ENCODE measurements around the gene CYS1. TPM values are rescaled to one million over a fixed set of nuclear protein-coding genes. Genes with fewer than 3 reads are reported as not detected.

The CYS1 gene
- total RNA-seq, 1 experiment from 2014 or later = not detected

DNA sequence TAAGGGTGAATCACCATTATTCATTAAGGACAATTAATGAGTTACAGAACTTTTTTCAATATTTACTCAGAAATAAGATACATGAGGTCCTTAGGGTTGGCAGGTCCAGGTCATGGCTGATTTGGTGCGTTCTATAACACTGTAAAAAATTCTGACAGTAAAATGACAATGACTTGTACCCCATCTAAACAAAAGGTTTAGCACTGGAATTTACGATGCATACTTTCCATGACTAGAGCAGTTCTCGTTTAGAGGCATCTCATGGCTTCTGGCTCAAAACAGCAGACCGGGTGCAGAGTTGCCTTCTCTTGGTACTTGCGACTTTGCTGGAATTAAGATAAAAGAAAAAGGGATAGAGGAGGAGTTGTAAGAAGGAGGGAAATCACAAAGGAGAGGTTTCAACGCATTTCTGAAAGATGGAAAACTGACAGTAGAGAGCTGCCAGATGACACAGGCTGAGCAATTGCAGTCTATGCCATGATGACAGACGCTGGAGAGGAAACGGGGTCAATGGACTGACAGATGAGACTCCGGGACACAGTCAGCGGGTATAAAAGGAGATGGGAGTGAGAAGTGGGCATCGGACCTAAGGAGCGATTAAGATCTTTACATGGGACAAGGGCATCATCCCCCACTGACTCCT is 4.1 kb upstream of the CYS1 start:
- Histone ChIP-seq H3K4me3 (no peak overlapping the region), H3K4me1 (no peaks in the 10 kb centered on the region), H3K27ac (no peak overlapping the region), H3K36me3 (no peaks in the 10 kb centered on the region), H3K27me3 (peaks cover 10% of the 10 kb centered on the region; the same call in 1 of the 2 replicates), H3K9me3 (replicated peaks) (no peaks in the 10 kb centered on the region)
- no peak for DNase-seq

DNA sequence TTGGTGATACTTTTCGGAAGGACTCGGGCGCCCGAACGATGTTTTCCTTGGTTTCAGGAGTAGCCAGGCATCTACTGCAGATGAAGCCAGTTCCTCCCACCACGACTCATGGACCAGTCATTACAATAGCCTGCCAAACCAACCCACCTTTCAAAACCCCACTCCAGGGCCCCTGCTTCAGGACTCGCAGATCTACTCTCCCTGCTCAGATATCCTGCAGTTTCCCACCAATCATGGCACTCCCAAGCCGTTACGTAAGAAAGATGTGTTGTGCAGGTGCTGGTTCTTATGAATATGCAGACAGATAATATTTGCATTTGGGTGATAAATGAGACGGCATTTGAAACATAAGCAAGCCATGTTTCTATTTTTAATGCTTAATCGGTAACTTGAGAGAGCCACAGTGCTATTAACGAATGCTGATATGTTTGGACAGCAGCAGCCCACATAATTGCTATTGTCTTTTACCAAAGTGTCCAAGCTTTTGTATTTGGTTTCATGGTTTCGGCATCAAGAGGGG is 3.5 kb upstream of the CYS1 start:
- no peaks in the 10 kb centered on the region for H3K9me3 ChIP-seq (replicated peaks)
- no peaks in the 10 kb centered on the region for H3K36me3 ChIP-seq
- no peak overlapping the region for H3K27ac ChIP-seq
- H3K27me3 ChIP-seq = peaks cover 10% of the 10 kb centered on the region; the same call in 1 of the 2 replicates
- no peak for DNase-seq
- no peak overlapping the region for H3K4me3 ChIP-seq
- no peaks in the 10 kb centered on the region for H3K4me1 ChIP-seq

DNA sequence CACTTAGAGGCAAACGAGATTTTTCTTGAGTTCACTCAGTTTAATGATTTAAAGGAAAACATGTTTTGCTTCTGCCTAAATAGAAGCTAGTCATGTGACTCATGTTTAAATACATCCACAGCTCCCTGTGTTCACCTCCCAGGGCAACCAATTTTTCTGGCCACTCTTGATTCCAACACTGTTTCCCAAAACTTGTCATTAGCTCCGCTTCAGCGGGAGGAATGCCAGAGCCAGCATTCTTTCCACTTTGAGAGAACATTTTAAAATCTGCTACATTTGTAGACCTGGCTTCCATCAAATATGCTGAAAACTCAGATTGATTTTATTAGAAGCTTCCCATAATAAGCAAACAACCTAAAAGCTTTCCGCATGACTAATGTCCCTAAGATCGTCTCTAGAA is 2.8 kb upstream of the CYS1 start:
- Histone ChIP-seq H3K4me3 (no peak overlapping the region), H3K27me3 (peaks cover 14% of the 10 kb centered on the region; the same call in 1 of the 2 replicates), H3K27ac (no peak overlapping the region), H3K36me3 (no peaks in the 10 kb centered on the region), H3K4me1 (no peaks in the 10 kb centered on the region), H3K9me3 (replicated peaks) (no peaks in the 10 kb centered on the region)
- DNase-seq = no peak

DNA sequence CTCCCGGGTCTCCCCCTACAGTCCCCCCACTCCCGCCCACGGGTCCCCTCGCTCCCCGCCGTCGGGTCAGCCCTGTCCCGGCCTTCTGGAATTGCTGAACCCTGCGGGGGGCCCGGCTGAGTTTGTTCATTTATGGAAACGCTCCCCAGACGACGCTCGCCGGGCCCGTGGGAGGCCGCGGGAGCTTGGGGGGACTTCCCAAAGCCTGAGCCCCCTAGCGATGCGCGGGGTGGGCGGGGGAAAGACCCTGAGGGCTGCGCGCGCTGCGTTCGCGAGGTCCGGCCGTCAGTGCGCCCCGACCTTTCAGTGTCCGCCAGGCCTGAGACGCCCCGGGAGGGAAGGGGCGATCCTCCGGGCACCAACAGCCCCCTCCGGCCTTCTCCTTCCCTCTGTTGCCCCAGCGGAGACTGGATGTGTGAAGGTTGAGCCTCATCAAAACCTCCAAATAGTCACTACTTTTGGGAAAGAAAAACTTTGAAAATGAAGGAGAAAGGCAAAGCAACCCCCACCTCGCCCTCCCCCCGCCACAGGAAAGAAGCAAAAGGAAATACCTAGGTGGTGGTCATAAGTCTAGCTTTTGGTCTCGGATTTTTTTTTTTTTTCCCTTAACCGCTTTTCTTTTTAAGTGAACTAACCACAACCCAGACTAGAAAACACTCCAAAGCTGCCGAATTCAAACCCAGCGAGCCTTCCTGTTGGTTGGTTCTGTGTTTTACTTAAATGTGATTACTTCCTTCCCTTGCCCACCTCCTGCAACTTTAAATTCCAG is 509 bp upstream of the CYS1 start:
- Histone ChIP-seq H3K9me3 (replicated peaks) (no peaks in the 10 kb centered on the region), H3K27me3 (peaks cover 14% of the 10 kb centered on the region; the same call in 1 of the 2 replicates), H3K4me3 (peak overlapping the region; percentile 57), H3K27ac (no peak overlapping the region), H3K36me3 (no peaks in the 10 kb centered on the region), H3K4me1 (no peaks in the 10 kb centered on the region)
- DNase-seq = no peak

DNA sequence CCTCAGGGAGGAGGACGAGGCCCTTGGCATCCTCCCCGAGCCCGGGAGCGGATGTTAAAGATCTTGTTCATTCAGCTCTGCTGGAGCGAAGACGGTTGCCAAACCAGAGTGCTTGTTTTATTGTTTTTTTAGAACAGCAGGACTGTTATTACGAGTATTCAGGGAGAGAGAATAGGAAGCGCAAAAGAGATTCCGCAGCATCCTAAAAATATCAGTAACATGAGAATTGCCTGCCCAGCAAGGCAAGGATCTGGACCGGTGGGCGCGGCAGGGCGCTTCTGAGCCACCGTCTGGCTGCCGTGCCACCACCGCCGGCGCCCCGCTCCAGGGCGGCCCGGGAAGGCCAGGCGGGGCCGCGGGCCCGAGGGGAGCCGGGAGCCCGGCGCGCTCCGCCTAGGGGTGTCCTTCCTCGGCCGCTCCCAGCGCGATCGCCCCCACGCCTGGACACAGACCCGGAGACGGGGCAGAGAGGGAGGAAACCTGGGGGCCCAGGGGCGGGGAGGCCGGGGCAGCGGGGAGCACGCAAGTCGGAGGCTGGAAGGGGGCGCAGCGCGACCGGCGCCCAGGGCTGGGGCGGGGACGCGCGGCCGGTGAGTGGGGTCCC is 843 bp downstream of the CYS1 start:
- Histone ChIP-seq H3K36me3 (no peaks in the 10 kb centered on the region), H3K9me3 (replicated peaks) (no peaks in the 10 kb centered on the region), H3K27me3 (peaks cover 16% of the 10 kb centered on the region), H3K4me1 (no peaks in the 10 kb centered on the region), H3K27ac (no peak overlapping the region), H3K4me3 (peak overlapping the region; percentile 57)
- peak; percentile 40 to 52 for DNase-seq

DNA sequence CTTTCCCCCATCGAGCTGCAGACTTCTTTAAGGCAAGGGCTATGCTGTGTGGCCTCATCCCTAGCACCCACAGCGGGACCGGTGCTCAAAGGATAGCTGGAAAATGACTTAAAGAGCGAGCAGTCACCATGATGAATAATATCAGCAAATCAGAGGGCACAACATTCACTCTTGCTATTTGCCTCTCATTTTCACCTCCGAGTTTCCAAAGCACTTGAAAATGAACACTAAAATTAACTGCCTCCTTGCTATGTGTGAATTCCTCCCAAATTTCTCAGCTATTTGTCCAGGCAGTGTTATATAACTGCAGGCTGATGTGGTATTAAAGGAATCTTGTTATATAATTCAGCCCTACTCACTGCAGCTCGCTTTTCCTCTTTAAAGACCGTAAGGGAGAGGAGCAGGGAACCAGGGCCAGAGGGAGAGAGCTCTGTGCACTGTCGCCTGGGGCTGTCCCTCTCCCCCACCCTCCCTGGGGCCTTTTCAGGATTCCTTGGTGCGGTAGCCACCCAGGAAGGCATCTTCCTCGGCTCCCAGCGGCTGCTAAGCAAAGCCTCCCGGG is 1.4 kb downstream of the CYS1 start:
- H3K9me3 ChIP-seq (replicated peaks) = no peaks in the 10 kb centered on the region
- H3K4me1 ChIP-seq = no peaks in the 10 kb centered on the region; the same call in 1 of the 2 replicates
- H3K36me3 ChIP-seq = no peaks in the 10 kb centered on the region
- no peak overlapping the region for H3K27ac ChIP-seq
- peak overlapping the region; percentile 57 for H3K4me3 ChIP-seq
- H3K27me3 ChIP-seq = peaks cover 20% of the 10 kb centered on the region
- peak in 1 of 2 experiments; percentile 27 for DNase-seq

DNA sequence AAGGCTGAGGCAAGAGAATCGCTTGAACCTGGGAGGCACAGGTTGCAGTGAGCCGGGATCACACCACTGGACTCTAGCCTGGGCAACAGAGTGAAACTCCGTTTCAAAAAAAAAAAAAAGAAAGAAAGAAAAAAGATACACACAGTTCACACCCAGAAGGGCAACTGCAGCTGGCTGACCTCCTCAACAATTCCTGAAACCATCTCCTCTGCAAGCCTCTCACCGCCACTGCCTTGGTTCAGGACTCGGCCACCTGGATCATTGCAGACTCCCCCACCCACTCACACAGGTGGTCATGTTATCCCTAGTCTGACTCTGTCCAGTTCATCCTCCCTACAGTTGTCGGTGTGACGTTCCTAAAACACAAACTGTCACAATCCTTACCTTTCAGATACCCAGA is 2.2 kb downstream of the CYS1 start:
- peaks cover 27% of the 10 kb centered on the region for H3K27me3 ChIP-seq
- H3K27ac ChIP-seq = no peak overlapping the region
- H3K36me3 ChIP-seq = no peaks in the 10 kb centered on the region
- no peak overlapping the region for H3K4me3 ChIP-seq
- no peak for DNase-seq
- no peaks in the 10 kb centered on the region for H3K9me3 ChIP-seq (replicated peaks)
- peaks cover 5% of the 10 kb centered on the region; the same call in 1 of the 2 replicates for H3K4me1 ChIP-seq

DNA sequence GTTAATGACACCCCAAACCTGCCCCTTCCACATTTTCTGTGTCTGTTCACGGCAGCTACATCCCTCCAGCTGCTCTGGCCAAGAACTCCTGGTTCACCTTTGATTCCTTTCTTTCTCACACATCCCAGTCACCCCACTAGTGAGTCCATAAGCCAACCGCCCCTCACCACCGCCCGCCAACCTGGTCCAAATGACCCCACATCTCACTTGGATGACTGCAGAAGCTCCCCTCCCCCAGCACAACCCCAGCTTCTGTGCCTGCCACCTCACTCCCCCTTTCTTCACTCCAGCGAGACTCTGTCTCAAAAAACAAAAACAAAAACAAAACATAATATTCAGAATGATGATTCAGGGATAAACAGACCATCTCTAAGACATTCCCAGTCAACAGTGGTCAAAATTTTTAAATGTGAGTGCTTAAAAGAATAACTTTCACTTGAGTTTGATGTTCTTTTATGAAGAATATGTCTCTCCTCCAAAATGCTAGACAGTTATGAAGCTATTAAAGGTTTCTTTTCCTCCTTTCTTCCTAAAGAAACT is 3.2 kb downstream of the CYS1 start:
- H3K4me3 ChIP-seq = no peak overlapping the region
- DNase-seq = no peak
- H3K36me3 ChIP-seq = no peaks in the 10 kb centered on the region
- no peaks in the 10 kb centered on the region for H3K9me3 ChIP-seq (replicated peaks)
- peaks cover 5% of the 10 kb centered on the region; the same call in 1 of the 2 replicates for H3K4me1 ChIP-seq
- no peak overlapping the region for H3K27ac ChIP-seq
- peaks cover 28% of the 10 kb centered on the region for H3K27me3 ChIP-seq

DNA sequence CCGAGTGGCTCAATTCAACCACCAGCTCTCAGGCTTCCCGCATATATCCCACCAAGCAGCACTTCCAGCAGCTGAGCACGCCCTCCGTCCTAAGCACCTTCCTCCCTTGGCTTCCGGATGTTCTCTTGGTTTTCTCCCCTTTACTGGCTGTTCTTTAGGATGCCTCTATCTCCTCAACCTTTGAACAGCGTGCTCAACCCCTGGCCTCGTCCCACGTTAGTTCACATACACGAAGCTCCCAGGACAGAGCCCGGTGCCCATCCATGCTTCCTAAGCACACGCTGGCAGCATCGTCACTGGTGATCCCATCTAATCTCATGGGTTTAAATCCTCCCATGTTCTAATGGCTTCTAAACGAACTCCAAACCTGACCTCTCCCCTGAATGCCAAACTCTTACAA is 3.7 kb downstream of the CYS1 start:
- Histone ChIP-seq H3K4me1 (peaks cover 5% of the 10 kb centered on the region; the same call in 1 of the 2 replicates), H3K27ac (no peak overlapping the region), H3K27me3 (peaks cover 28% of the 10 kb centered on the region), H3K36me3 (no peaks in the 10 kb centered on the region), H3K4me3 (no peak overlapping the region), H3K9me3 (replicated peaks) (no peaks in the 10 kb centered on the region)
- DNase-seq = no peak

DNA sequence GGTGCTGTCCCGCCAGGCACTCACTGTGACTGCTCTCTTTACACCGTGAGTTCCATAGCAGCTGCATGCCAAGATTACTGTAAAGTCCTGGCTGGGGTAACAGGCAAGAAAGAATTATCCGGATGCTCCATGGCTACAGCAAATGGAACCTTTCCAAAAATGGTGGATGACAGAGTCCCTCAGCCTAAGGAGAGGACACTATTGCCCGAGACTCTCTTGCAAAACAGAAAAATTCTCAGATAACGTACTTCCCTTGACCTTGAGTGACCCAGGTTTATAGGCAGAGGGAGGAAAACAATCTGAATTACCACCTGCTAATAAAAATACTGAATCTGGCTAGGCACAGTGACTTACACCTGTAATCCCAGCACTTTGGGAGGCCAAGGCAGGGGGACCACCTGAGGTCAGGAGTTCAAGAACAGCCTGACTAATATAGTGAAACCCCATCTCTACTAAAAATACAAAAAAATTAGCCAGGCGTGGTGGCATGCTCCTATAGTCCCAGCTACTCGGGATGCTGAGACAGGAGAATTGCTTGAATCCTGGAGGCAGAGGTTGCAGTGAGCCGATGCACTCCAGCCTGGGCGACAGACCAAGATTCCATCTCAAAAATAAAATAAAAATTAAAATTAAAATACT is 4.5 kb downstream of the CYS1 start:
- H3K9me3 ChIP-seq (replicated peaks) = no peaks in the 10 kb centered on the region
- peaks cover 23% of the 10 kb centered on the region for H3K27me3 ChIP-seq
- no peak overlapping the region for H3K27ac ChIP-seq
- no peaks in the 10 kb centered on the region for H3K36me3 ChIP-seq
- peaks cover 5% of the 10 kb centered on the region; the same call in 1 of the 2 replicates for H3K4me1 ChIP-seq
- H3K4me3 ChIP-seq = no peak overlapping the region
- no peak for DNase-seq

DNA sequence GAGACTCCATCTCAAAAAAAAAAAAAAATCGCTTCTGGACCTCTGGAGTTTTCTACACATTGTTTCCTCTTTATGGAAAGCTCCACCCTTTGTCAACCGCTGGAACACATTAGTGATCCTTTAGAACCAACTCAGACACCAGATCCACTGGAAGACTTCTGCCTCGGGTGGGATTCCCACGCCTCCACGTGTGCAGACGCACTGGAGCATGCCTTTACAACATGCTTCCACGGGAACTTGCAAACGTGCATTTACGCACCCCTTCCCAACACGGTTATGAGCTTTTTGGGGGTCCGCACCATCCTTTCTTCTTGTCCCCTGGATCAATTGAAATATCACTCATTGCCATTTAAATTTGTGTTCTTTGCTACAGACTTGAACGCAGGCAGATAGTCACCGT is 5.1 kb downstream of the CYS1 start:
- Histone ChIP-seq H3K27ac (no peak overlapping the region), H3K4me1 (peaks cover 5% of the 10 kb centered on the region; the same call in 1 of the 2 replicates), H3K9me3 (replicated peaks) (no peaks in the 10 kb centered on the region), H3K4me3 (no peak overlapping the region), H3K36me3 (no peaks in the 10 kb centered on the region), H3K27me3 (peaks cover 21% of the 10 kb centered on the region)
- no peak for DNase-seq

DNA sequence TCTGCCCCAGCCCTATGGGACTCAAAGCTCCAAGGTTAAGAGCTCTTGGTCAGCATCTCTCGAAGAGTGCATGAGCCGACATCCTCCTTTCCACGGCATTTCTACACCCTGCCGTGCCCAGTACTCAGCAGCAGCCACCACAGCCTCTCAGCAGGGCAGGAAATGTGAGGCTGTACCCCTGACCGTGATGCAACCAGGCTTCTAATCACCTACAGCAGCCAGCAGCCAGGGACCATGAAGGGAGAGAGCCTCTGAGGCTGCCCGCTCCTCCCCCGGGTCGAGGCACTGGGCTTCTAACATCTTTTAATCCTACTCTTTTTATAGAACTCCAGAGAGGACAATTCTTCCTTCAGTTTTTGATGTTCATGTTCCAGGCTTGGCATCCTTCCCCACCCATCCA is 6.5 kb downstream of the CYS1 start:
- no peak overlapping the region for H3K4me3 ChIP-seq
- H3K4me1 ChIP-seq = peaks cover 5% of the 10 kb centered on the region; the same call in 1 of the 2 replicates
- H3K36me3 ChIP-seq = no peaks in the 10 kb centered on the region
- no peaks in the 10 kb centered on the region for H3K9me3 ChIP-seq (replicated peaks)
- peaks cover 21% of the 10 kb centered on the region for H3K27me3 ChIP-seq
- no peak for DNase-seq
- H3K27ac ChIP-seq = no peak overlapping the region

DNA sequence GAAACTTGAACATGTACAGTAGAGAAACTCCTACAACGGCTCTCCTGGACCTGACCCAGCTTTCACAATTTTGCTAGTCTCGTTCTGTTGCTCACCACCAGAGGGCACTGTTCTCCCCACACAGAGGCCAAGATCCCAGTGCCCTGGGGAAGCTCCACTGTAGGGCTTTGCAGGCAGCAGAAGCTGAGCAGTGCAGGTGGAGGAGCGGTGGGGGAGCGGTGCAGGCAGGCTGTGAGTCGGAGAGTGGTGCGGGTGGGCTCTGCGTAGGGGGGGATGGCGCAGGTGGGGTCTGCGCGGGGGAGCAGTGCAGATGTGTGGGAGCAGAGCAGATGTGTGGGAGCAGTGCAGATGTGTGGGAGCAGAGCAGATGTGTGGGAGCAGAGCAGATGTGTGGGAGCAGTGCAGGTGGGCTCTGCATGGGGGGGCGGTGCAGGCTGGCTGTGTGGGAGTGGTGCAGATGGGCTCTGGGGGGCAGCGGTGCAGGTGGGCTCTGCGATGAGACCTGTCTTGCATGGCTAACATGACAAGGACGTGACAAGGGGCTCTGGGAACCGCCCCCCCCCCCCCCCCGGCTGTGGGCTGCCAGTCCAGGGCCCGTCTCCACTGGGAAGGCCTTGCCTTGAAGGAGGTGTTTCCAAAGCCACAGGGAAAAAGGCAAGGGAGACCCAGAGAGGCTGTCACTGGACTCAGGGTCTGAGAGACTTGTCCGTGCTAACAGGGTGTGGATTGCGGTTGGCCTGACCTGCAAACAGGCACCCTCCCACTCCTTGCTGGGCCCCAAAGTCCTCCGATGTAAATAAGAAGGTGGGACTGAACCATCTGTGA is 7.3 kb downstream of the CYS1 start:
- Histone ChIP-seq H3K9me3 (replicated peaks) (no peaks in the 10 kb centered on the region; the same call in 1 of the 2 replicates), H3K27me3 (peaks cover 17% of the 10 kb centered on the region), H3K36me3 (no peaks in the 10 kb centered on the region), H3K27ac (no peak overlapping the region), H3K4me3 (no peak overlapping the region), H3K4me1 (peaks cover 5% of the 10 kb centered on the region; the same call in 1 of the 2 replicates)
- peak; percentile 84 to 93 for DNase-seq

Measured in SJCRH30 (cell line).